OCI-LY1 (cell line): ENCODE results near the gene TUT1.
"Not testable (repeated sequence)": the region's sequence is repeated elsewhere in the genome, so short reads cannot be mapped to it uniquely, and the experiment has no call there.

Source experiments
- EZH2 ChIP-seq: fragments of 200-600 bp; sonication (generic), shearing (Covaris generic); IDR thresholded peaks from 2 replicates; pipeline ENCODE4 v1.8.0; 2017; ENCODE audit warnings: borderline replicate concordance, mixed run types, mild to moderate bottlenecking, antibody characterized with exemption, low read length, moderate library complexity, mixed read lengths
- TF ChIP-seq, protein P1 (sequence below): fragments of 200-600 bp; sonication (generic), shearing (Covaris generic); IDR thresholded peaks from 2 replicates; pipeline ENCODE4 v1.5.1; 2017; ENCODE audit warnings: mild to moderate bottlenecking, antibody characterized with exemption, low read length, moderate library complexity, mixed read lengths

DNA sequence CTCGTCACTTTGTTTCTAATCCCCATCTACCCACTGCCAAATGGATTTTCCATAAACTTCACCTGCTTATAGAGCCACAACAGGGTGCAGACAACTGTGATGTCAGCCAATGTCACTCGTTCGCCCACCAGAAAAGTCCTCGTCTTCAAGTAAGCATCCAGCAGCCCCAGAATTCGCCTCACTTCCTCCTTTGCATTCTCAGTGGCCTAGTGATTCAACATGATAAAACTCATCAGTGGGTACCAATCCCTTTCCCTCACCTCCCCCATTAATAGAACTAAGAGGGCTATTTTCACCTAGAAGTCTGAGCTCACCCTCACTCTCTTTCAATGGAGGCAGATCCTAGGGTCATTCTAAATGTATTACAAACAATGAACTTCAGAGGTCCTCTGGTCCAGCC, 20.4 kb downstream of the TUT1 start:
- TF ChIP-seq, protein P1, sequence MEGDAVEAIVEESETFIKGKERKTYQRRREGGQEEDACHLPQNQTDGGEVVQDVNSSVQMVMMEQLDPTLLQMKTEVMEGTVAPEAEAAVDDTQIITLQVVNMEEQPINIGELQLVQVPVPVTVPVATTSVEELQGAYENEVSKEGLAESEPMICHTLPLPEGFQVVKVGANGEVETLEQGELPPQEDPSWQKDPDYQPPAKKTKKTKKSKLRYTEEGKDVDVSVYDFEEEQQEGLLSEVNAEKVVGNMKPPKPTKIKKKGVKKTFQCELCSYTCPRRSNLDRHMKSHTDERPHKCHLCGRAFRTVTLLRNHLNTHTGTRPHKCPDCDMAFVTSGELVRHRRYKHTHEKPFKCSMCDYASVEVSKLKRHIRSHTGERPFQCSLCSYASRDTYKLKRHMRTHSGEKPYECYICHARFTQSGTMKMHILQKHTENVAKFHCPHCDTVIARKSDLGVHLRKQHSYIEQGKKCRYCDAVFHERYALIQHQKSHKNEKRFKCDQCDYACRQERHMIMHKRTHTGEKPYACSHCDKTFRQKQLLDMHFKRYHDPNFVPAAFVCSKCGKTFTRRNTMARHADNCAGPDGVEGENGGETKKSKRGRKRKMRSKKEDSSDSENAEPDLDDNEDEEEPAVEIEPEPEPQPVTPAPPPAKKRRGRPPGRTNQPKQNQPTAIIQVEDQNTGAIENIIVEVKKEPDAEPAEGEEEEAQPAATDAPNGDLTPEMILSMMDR, result not testable (repeated sequence)
- not testable (repeated sequence) for TF ChIP-seq EZH2
